Gastrocnemius medialis (tissue), 4 donors: ENCODE measurements around the gene CCDC74B. TPM values are rescaled to one million over a fixed set of nuclear protein-coding genes. Genes with fewer than 3 reads are reported as not detected.
"Not testable (repeated sequence)": the region's sequence is repeated elsewhere in the genome, so short reads cannot be mapped to it uniquely, and the experiment has no call there.

Experiments
- ATAC-seq, 2 donors: fragments of 150-250 bp; one replicate each; pipeline ENCODE4 v1.9.1; 2016
- DNase-seq, 2 donors: peaks; one replicate each; pipeline ENCODE4 v3.0.0-alpha.2; 2019
- H3K27ac ChIP-seq, 4 donors: fragments of 200-600 bp; sonication (generic); 1 replicate in 1 of 4; 2 replicates in 3 of 4; pipeline ENCODE4 v1.5.1; 2016 to 2018; ENCODE audit warnings: mild to moderate bottlenecking in 2 of 4, moderate library complexity in 1 of 4
- H3K27me3 ChIP-seq, 3 donors: fragments of 200-600 bp; sonication (generic) in 2 of 3; 1 replicate in 1 of 3; 2 replicates in 2 of 3; pipeline versions ENCODE4 v1.5.1 to v1.6.0; 2016 to 2019; ENCODE audit warnings: mild to moderate bottlenecking in 1 of 3, moderate library complexity in 1 of 3
- H3K36me3 ChIP-seq, 2 donors: fragments of 200-600 bp; sonication (generic) in 1 of 2; one replicate each; pipeline ENCODE4 v1.5.1; 2017 to 2018
- H3K4me1 ChIP-seq, 2 donors: fragments of 200-600 bp; sonication (generic) in 1 of 2; one replicate each; pipeline ENCODE4 v1.5.1; 2016 to 2017; ENCODE audit warnings: mild to moderate bottlenecking in 2 of 2
- H3K4me3 ChIP-seq, 4 donors: fragments of 200-600 bp; sonication (generic) in 3 of 4; 1 replicate in 1 of 4; 2 replicates in 3 of 4; pipeline ENCODE4 v1.5.1; 2016 to 2019; ENCODE audit warnings: mild to moderate bottlenecking in 2 of 4
- H3K9me3 ChIP-seq, 3 donors: fragments of 200-600 bp; sonication (generic) in 2 of 3; 1 replicate in 1 of 3; 2 replicates in 2 of 3; pipeline ENCODE4 v1.5.1; 2016 to 2019
- POLR2A ChIP-seq, 2 donors: fragments of 450-650 bp; IDR thresholded peaks; one replicate each; pipeline ENCODE4 v1.6.1; 2017; ENCODE audit warnings: antibody characterized with exemption in 2 of 2, mild to moderate bottlenecking in 2 of 2, moderate library complexity in 2 of 2
- in situ Hi-C, 4 donors: fragments of 200-750 bp; cut with MboI; loops; one replicate each; pipeline versions ENCODE4 v1.15.0 to v1.8.0; 2017; ENCODE audit warnings: low sequenced_read_pairs in 4 of 4
- intact Hi-C: fragments of 100-400 bp; cut with DNase I; formaldehyde crosslinking; loops from one replicate; pipeline ENCODE4 v1.15.1; 2023; ENCODE audit warnings: low total_unique reads
- total RNA-seq, 4 donors: library from RNA; depleted of rRNA; stranded (reverse); fragments of >200 nt; gene quantifications; one replicate each; pipeline versions ENCODE4 v1.1.0 to v1.2.3, GENCODE V29; 2016
- TF ChIP-seq, protein P1 (sequence below), 5 experiments: fragments of 450-650 bp in 3 of 5; fragments of 200-600 bp in 2 of 5; sonication (generic) in 2 of 5; IDR thresholded peaks in 4 of 5; conservative IDR thresholded peaks in 1 of 5; 1 replicate in 4 of 5; 2 replicates in 1 of 5; pipeline ENCODE4 v1.5.1; 2016 to 2019; ENCODE audit warnings: antibody characterized with exemption in 5 of 5, mild to moderate bottlenecking in 3 of 5, moderate library complexity in 3 of 5

CCDC74B gene
- total RNA-seq, 4 donors from 2014 or later: 0.42 to 1.2 TPM; not detected in 2

DNA sequence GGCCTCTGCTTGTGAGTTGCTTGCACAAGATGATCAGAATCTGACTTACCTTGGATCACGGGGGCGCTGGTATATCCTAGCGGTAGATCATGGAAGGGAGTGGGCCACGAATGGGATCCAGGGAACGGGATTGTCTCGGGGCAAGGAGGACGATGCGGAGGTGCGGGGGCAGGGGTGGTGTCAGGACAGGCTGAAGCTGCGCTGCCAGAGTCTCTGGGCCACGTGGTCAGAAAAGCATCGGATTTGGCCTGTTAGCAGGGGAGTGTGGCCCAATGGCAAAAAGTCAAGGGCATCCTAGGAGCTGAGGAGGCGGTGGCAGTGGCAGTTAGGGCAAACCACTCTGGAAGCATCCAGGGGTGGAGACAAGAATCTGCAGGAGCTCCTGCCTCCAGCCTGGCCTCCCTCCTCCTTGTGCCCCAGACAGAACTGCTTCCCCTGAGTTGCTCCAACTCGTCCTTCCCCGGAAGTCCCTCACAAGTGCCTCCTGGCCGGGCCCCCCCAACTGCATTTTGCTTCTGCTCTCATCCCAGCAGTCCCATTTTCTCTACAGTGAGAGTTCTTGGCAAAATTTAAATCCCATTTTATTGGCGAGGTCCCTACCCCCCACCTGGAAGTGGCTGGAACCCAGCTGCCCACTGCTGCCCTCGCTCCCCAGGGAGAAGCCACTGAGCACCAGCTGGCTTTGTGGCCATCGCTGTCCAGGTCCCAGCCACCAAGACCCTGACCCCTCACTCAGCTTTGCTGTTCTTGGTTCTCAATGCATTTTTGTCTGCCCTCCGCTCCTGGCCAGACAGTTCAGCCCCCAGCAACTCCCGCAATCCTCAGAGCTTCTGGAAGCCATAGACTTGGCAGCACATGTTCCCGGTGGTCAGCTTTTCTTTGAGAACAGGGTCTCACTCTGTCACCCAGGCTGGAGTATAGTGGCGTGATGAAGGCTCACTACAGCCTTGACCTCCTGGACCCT, 5.6 kb upstream of the CCDC74B start:
- no peaks in the 10 kb centered on the region for H3K9me3 ChIP-seq
- in situ Hi-C loops (no loop called here), intact Hi-C loops (no loop called here)
- H3K4me3 ChIP-seq: no peak overlapping the region
- H3K27me3 ChIP-seq: peaks cover 0 to 4% (median 3%) of the 10 kb centered on the region in 3 donors
- H3K4me1 ChIP-seq: no peaks in the 10 kb centered on the region
- ATAC-seq (no peak), DNase-seq (no peak)
- H3K27ac ChIP-seq: no peak overlapping the region
- peaks cover 0 to 29% of the 10 kb centered on the region in 2 donors for H3K36me3 ChIP-seq
- no peak for TF ChIP-seq POLR2A (IDR thresholded peaks at IDR 0.05)
- TF ChIP-seq, protein P1, sequence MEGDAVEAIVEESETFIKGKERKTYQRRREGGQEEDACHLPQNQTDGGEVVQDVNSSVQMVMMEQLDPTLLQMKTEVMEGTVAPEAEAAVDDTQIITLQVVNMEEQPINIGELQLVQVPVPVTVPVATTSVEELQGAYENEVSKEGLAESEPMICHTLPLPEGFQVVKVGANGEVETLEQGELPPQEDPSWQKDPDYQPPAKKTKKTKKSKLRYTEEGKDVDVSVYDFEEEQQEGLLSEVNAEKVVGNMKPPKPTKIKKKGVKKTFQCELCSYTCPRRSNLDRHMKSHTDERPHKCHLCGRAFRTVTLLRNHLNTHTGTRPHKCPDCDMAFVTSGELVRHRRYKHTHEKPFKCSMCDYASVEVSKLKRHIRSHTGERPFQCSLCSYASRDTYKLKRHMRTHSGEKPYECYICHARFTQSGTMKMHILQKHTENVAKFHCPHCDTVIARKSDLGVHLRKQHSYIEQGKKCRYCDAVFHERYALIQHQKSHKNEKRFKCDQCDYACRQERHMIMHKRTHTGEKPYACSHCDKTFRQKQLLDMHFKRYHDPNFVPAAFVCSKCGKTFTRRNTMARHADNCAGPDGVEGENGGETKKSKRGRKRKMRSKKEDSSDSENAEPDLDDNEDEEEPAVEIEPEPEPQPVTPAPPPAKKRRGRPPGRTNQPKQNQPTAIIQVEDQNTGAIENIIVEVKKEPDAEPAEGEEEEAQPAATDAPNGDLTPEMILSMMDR (IDR thresholded peaks at IDR 0.05 in 4 of 5, conservative IDR thresholded peaks at IDR 0.05 in 1 of 5): no peak

DNA sequence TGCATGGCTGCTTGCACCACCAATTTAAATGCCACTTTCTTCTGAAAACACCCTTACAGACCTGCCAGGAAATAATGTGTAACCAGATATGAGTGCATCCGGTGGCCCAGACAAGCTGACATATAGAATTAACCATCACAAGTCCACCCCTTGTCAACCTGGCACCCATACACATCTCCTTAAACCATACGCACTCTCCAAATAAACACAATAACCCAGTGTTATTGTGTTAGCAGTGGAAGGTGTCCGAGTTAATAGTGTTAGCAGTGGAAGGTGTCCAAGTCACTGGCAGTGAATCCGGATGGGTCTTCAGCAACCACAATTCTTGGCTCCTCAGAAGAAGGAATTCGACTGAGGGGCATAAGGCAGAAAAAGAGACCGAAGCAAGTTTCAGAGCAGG, 3.6 kb upstream of the CCDC74B start:
- peaks cover 0 to 15% of the 10 kb centered on the region in 2 donors for H3K36me3 ChIP-seq
- H3K4me1 ChIP-seq, H3K27me3 ChIP-seq, H3K9me3 ChIP-seq, in situ Hi-C loops, DNase-seq, H3K4me3 ChIP-seq, H3K27ac ChIP-seq, intact Hi-C loops, ATAC-seq: not testable (repeated sequence)

DNA sequence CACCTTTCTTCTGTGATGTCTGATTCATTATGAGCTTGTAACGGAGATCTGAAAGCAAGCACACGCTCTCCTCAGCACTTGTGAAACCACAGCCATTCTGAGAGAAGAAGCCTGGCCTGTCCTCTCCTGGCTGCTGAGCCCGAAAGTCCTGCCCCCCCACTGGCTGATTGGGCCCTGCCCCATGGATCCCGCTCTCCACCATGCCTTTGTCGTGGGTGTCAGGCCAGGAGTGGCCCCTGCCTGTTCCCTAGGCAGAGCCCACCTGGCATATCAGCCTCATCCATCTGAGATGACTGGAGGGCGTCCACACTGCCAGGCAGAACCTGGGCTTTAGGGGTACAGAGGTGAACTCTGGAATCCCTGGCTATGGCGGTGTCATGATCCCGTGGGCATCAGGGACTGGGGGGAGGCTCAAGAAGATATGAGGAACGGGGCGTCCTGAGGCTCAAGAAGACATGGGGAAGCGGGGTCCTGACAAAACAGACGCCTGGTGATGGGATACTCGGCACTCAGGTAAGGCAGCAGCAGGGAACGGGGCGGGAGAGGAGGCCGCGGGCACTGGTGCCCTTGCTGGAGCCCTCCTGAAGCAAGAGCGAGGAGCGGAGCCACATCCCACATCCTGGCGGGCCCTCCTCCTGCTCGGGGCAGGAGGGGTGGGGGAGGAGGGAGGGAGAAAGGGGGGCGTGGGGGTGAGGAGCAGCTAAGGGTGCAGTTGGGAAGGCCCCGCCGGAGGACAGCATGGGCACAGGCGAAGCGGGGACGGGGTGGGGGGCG, 1.5 kb downstream of the CCDC74B start:
- H3K36me3 ChIP-seq, intact Hi-C loops, H3K27ac ChIP-seq, in situ Hi-C loops, ATAC-seq, H3K27me3 ChIP-seq, DNase-seq, H3K4me1 ChIP-seq, H3K9me3 ChIP-seq: not testable (repeated sequence)
- H3K4me3 ChIP-seq: peak overlapping the region in 1 of 4 donors; percentile 42

DNA sequence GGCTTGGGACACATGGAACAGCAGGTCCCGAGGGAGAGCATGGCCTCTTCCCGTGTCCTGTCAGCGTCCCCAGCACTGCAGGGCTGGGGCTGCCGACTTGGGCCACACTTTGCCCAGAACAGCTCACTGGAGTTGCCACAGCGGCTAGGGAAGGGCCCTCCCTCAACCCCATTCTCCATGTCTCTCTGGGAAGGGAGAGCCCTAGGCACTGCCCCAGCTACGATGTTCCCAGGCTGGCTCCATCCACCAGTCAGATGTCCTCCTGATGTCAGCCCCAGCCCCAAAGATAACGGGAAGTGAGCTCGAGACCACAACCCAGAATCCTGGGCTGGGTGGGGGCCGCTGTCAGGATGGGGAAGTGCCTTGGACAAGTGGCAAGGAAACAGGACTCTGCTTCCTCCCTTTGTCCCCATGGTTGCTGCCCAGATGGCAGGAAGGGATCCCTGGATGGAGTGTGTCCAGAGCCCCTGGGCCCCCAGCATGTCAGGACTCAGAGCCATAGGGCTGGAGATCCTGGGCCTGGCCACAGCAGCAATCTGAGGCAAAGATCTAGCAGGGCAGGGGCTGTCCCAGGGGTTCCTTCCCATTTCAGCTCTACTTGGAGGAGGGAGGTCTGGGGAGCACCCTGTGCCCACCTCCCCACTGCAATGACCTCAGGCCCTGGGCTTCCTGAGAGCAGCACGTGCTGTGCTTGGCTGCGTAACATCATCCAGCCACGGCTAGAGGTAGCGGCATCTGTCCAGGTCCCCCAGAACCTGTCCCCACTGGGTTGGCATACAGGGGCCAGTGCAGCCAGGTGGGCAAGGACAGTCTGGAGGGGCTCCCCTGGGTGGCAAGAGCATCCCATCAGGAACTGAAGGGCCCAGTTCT, 2.3 kb downstream of the CCDC74B start:
- in situ Hi-C loops, H3K27me3 ChIP-seq, ATAC-seq, intact Hi-C loops, H3K27ac ChIP-seq, H3K9me3 ChIP-seq, DNase-seq, H3K4me3 ChIP-seq, H3K36me3 ChIP-seq, H3K4me1 ChIP-seq: not testable (repeated sequence)

DNA sequence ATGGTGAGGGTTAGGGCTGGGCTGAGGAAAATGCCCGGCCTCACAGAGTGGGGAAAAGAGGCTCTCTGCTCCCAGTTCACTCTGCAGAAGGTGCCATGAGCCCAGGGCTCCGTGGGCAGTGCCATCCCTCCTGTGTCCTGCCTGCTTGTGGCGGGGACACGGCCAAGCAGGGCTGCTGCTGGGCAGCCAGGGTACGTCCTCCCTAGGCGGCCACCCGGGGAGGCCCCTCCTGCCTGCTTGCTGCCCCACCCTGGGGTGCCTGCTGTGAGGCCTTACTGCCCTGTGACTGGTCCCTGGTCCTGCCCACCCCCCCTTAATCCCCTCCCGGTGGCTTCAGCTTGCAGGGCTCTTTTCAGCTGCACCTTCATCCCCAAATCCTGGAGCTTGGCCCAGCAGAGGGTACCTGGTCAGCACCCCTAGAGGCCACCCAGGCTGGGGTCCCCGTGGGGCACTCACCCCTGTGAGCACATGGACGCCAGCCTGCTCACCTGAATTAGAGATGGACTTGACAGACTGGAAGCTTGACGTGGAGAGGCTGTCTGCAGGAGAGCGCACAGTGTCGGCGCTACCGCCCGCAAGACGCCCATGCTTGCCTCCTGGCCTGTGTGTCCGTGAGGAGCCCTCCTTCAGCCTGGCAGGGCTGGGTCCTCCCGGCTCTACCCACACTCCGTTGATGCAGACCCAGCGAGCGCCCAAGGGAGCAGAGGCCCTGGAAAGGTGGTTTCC, 3.1 kb downstream of the CCDC74B start:
- H3K4me1 ChIP-seq, DNase-seq, H3K27me3 ChIP-seq, H3K27ac ChIP-seq, ATAC-seq, H3K9me3 ChIP-seq, in situ Hi-C loops, H3K4me3 ChIP-seq, intact Hi-C loops, H3K36me3 ChIP-seq: not testable (repeated sequence)

DNA sequence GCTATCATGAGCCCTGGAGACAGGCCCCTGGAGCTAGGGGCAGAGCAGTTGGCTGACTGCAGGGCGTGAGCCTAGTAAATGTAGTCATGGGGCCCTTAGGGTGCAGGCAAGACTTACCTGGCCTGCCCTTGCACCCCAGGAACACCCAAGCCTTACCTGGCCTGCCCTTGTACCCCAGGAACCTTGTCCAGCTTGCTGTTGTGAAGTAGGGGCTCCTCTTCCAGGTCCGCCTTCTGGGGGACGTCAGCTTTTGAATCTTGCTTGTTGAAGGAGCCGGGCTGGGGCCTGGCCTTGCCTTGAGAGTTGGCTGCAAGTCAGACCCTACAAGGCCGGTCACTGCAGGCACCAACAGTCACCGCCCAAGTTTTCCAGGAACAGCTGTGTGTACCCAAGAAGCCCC, 3.9 kb downstream of the CCDC74B start:
- in situ Hi-C loops, H3K4me3 ChIP-seq, DNase-seq, H3K9me3 ChIP-seq, H3K36me3 ChIP-seq, H3K4me1 ChIP-seq, H3K27me3 ChIP-seq, ATAC-seq, intact Hi-C loops, H3K27ac ChIP-seq: not testable (repeated sequence)

DNA sequence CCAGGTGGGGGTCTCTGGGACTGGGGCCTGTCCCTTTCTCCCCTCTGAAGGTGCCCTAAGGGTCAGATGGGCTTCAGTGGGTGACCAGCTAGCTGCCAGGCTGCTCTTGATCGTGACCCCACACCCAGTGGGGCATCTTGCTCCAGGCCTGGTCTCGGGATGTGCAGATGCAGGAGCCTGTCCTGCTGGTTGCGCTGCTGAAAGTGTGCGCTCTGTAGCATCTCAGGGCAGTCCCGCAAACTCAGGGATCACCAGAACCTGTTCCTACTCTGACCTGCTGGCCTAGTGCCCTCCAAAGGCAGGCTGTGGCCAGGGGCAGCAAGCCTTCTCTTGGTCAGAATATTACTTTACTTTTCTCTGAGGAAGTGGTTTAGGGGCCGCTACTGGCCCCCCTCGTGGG, 4.4 kb downstream of the CCDC74B start:
- H3K27ac ChIP-seq, in situ Hi-C loops, H3K36me3 ChIP-seq, H3K9me3 ChIP-seq, H3K4me1 ChIP-seq, intact Hi-C loops, H3K27me3 ChIP-seq, DNase-seq, H3K4me3 ChIP-seq, ATAC-seq: not testable (repeated sequence)

DNA sequence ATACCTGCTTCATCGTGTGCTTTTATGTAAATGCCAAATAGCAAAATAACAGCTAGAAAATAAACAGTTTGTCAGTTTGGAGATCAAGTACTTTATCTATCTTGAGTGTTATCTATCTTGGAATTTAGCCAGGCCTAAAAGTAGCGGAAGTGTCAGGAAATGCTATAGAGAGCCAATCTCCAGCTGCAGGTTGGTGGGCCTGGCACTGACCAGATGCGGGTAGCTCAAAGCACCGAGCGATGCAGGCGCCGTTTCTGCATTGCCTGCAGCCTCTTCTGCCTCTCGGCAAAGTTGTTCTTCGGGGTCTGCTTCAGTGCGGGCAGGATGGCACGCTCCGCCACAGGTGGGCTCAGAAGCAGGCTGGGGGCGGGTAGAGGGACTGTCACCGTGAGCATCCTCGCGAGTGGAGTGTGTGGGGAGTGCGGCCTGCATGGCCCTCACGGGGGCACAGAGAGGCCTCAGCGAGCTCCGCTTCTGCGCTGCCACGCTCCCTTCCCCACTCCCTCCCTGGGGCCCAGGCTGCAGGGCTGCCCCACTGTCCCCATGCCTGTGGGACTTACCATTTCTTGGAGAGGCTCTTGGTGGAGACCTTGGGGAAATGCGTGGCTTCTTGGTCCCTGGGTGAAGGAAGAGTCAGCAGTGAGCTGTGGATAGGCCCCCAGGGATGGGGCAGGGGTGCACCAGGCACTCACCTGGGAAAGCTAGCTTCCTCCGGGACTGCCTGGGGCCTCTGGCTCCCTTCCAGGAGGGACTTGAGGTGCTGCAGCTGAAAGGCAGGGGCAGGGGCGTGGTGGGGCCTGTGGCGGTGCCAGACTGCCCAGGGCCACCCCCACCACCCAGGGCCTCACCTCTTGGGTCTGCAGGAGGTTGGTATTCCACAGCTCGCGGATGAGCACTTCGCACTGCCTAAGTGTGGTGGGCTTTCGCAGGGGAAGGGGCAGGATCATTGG, 5.3 kb downstream of the CCDC74B start:
- H3K9me3 ChIP-seq, DNase-seq, H3K27ac ChIP-seq, H3K4me1 ChIP-seq, intact Hi-C loops, H3K27me3 ChIP-seq, H3K4me3 ChIP-seq, ATAC-seq, H3K36me3 ChIP-seq, in situ Hi-C loops: not testable (repeated sequence)

DNA sequence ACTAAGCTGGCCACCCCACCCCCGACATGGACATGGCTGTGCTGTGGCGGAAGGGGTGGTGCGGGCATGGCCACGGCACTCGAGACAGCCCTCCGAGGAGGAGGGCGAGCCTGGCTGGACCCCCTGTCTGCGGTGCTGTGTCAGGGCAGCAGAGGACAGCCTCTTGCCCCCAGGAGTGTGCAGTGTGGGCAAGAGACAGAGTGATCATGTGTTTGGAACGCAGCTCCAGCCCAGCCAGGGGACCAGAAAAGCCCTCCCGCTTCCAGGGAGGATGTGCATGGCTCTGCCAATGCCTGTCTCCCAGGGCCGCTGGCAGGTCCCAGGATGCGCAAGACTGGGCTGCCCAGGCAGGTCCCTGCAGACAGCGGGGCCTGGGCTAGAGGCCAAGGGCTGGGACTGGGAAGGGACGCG, 6.1 kb downstream of the CCDC74B start:
- H3K9me3 ChIP-seq, in situ Hi-C loops, H3K4me1 ChIP-seq, H3K27me3 ChIP-seq, ATAC-seq, H3K27ac ChIP-seq, H3K4me3 ChIP-seq, H3K36me3 ChIP-seq, DNase-seq, intact Hi-C loops: not testable (repeated sequence)
